Muscle layer of duodenum (tissue), 2 donors: ENCODE measurements around the gene PCBP3.

ENCODE experiments used
- H3K27ac ChIP-seq: one replicate; pipeline ENCODE4 v1.7.0; 2013; ENCODE audit warnings: mild to moderate bottlenecking, low read length
- H3K27me3 ChIP-seq: one replicate; pipeline ENCODE4 v1.7.0; 2013; ENCODE audit warnings: low read depth, mild to moderate bottlenecking, control low read depth, low read length
- H3K36me3 ChIP-seq, 2 donors: one replicate each; pipeline ENCODE4 v1.7.0; 2013; ENCODE audit warnings: low read length in 2 of 2, control low read depth in 1 of 2, mild to moderate bottlenecking in 1 of 2; ENCODE audit not compliant: insufficient read depth in 2 of 2, control insufficient read depth in 1 of 2
- H3K4me1 ChIP-seq, 2 donors: one replicate each; pipeline ENCODE4 v1.7.0; 2013; ENCODE audit warnings: low read length in 2 of 2, mild to moderate bottlenecking in 2 of 2, control low read depth in 1 of 2, moderate library complexity in 1 of 2; ENCODE audit not compliant: insufficient read depth in 2 of 2, control insufficient read depth in 1 of 2
- H3K4me3 ChIP-seq, 2 donors: one replicate each; pipeline ENCODE4 v1.7.0; 2013; ENCODE audit warnings: low read length in 2 of 2, low read depth in 1 of 2, mild to moderate bottlenecking in 1 of 2
- H3K9me3 ChIP-seq, 2 donors: one replicate each; pipeline ENCODE4 v1.7.0; 2013; ENCODE audit warnings: low read length in 2 of 2, control low read depth in 1 of 2, mild to moderate bottlenecking in 1 of 2; ENCODE audit not compliant: control insufficient read depth in 1 of 2
- donor health status: healthy.

The PCBP3 gene

GRCh38 chr21:45866551-45866950 is 223.0 kb downstream of the PCBP3 start:
- Histone ChIP-seq H3K36me3 (no peaks in the 10 kb centered on the region), H3K4me1 (no peaks in the 10 kb centered on the region), H3K27me3 (no peaks in the 10 kb centered on the region), H3K27ac (no peak overlapping the region), H3K9me3 (no peaks in the 10 kb centered on the region), H3K4me3 (no peak overlapping the region)

- Histone ChIP-seq H3K9me3 (no peaks in the 10 kb centered on the region), H3K27me3 (no peaks in the 10 kb centered on the region), H3K4me1 (no peaks in the 10 kb centered on the region), H3K4me3 (no peak overlapping the region), H3K36me3 (no peaks in the 10 kb centered on the region), H3K27ac (no peak overlapping the region)
Measured at GRCh38 chr21:45867041-45867666, 223.6 kb downstream of the PCBP3 start.

- H3K36me3 ChIP-seq: no peaks in the 10 kb centered on the region
- H3K9me3 ChIP-seq: no peaks in the 10 kb centered on the region
- H3K27me3 ChIP-seq: no peaks in the 10 kb centered on the region
- H3K27ac ChIP-seq: no peak overlapping the region
- no peaks in the 10 kb centered on the region for H3K4me1 ChIP-seq
- no peak overlapping the region for H3K4me3 ChIP-seq
Measured at GRCh38 chr21:45867671-45868081, 224.2 kb downstream of the PCBP3 start.

- Histone ChIP-seq H3K4me3 (no peak overlapping the region), H3K27me3 (no peaks in the 10 kb centered on the region), H3K9me3 (no peaks in the 10 kb centered on the region), H3K4me1 (no peaks in the 10 kb centered on the region), H3K36me3 (no peaks in the 10 kb centered on the region), H3K27ac (no peak overlapping the region)
Measured at GRCh38 chr21:45868086-45868485, 224.6 kb downstream of the PCBP3 start.

- Histone ChIP-seq H3K27ac (no peak overlapping the region), H3K4me1 (no peaks in the 10 kb centered on the region), H3K36me3 (no peaks in the 10 kb centered on the region), H3K9me3 (no peaks in the 10 kb centered on the region), H3K27me3 (no peaks in the 10 kb centered on the region), H3K4me3 (no peak overlapping the region)
Measured at GRCh38 chr21:45868488-45868887, 225.0 kb downstream of the PCBP3 start.

- no peak overlapping the region for H3K27ac ChIP-seq
- H3K4me3 ChIP-seq: no peak overlapping the region
- no peaks in the 10 kb centered on the region for H3K4me1 ChIP-seq
- H3K9me3 ChIP-seq: no peaks in the 10 kb centered on the region
- H3K27me3 ChIP-seq: no peaks in the 10 kb centered on the region
- no peaks in the 10 kb centered on the region for H3K36me3 ChIP-seq
Measured at GRCh38 chr21:45869121-45870007, 225.8 kb downstream of the PCBP3 start.

GRCh38 chr21:45870421-45870820 is 226.9 kb downstream of the PCBP3 start:
- no peaks in the 10 kb centered on the region for H3K9me3 ChIP-seq
- H3K27me3 ChIP-seq: no peaks in the 10 kb centered on the region
- no peaks in the 10 kb centered on the region for H3K4me1 ChIP-seq
- no peaks in the 10 kb centered on the region for H3K36me3 ChIP-seq
- no peak overlapping the region for H3K4me3 ChIP-seq
- no peak overlapping the region for H3K27ac ChIP-seq

GRCh38 chr21:45870851-45871615 is 227.5 kb downstream of the PCBP3 start:
- Histone ChIP-seq H3K36me3 (no peaks in the 10 kb centered on the region), H3K27ac (no peak overlapping the region), H3K4me3 (no peak overlapping the region)

GRCh38 chr21:45871616-45872236 is 228.2 kb downstream of the PCBP3 start:
- Histone ChIP-seq H3K9me3 (no peaks in the 10 kb centered on the region), H3K4me1 (no peaks in the 10 kb centered on the region), H3K27ac (no peak overlapping the region), H3K36me3 (no peaks in the 10 kb centered on the region), H3K4me3 (no peak overlapping the region), H3K27me3 (no peaks in the 10 kb centered on the region)

More at GRCh38 chr21:45870851-45871615, 227.5 kb downstream of the PCBP3 start:
- Histone ChIP-seq H3K4me1 (no peaks in the 10 kb centered on the region), H3K9me3 (no peaks in the 10 kb centered on the region), H3K27me3 (no peaks in the 10 kb centered on the region)

- Histone ChIP-seq H3K27me3 (no peaks in the 10 kb centered on the region), H3K27ac (no peak overlapping the region), H3K36me3 (no peaks in the 10 kb centered on the region), H3K4me3 (no peak overlapping the region), H3K4me1 (no peaks in the 10 kb centered on the region), H3K9me3 (no peaks in the 10 kb centered on the region)
Measured at GRCh38 chr21:45872471-45872870, 228.9 kb downstream of the PCBP3 start.

GRCh38 chr21:45872902-45873301 is 229.4 kb downstream of the PCBP3 start:
- Histone ChIP-seq H3K27me3 (no peaks in the 10 kb centered on the region), H3K36me3 (no peaks in the 10 kb centered on the region), H3K9me3 (no peaks in the 10 kb centered on the region), H3K4me3 (no peak overlapping the region), H3K27ac (no peak overlapping the region), H3K4me1 (no peaks in the 10 kb centered on the region)
